Stimulated activated CD4-positive, alpha-beta T cell treated with anti-CD3 and anti-CD28 coated beads, Interleukin-12 subunit alpha, Interleukin-12 subunit beta, amount 100 ng/mL, for 48 hours (primary cell): ENCODE results near the gene EYS.
"Not testable (repeated sequence)": the region's sequence is repeated elsewhere in the genome, so short reads cannot be mapped to it uniquely, and the experiment has no call there.

Source experiments
- DNase-seq, 3 donors: peaks; one replicate each; pipeline ENCODE4 v3.0.0-alpha.2; 2020; ENCODE audit warnings: low read depth in 2 of 3, low spot score in 1 of 3

EYS gene

GRCh38 chr6:64084185-64084663, 1622.8 kb downstream of the EYS start:
- no peak for DNase-seq

GRCh38 chr6:64083261-64083660, 1623.8 kb downstream of the EYS start:
- no peak for DNase-seq

- no peak for DNase-seq
Observed at GRCh38 chr6:64081453-64081852, 1625.6 kb downstream of the EYS start.

- DNase-seq: no peak
Observed at GRCh38 chr6:64074981-64075380, 1632.0 kb downstream of the EYS start.

DNA sequence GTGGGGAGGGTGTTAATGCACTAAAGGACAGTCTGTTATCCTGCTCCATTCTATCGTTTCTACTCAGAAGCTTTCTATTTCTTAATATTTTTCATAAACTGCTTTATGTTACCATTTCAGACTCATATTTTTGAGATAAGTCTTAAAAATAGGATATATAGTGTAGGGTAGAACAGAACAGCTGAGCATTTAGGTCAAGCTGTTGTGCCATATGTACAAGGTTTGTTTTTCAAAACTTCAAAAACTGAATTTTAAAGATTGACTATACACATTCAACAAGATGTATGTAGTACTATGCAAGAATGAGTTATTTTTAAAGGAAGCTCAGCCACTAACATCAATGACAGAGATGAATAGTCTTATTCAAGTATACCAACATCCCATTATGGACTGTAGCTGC, 1634.3 kb downstream of the EYS start:
- DNase-seq: no peak

DNA sequence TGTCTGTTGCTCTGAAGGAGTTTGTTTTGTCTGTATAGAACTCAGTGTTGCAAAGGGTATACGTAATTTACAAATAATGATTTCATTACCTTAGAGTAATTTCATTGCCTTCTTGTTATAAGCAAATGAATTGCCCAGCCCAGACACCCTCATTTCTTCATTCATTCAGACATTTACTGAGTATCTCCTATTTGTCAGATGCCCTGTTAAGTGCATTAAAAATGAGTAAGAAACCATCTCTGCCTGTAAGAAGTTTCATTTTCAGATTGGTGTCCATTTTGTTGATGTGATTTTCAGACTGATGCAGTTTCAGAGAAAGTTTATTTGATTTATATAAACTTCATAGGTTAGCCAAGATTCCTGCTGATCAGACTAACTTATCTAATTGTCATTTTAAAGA, 1642.1 kb downstream of the EYS start:
- no peak for DNase-seq

DNA sequence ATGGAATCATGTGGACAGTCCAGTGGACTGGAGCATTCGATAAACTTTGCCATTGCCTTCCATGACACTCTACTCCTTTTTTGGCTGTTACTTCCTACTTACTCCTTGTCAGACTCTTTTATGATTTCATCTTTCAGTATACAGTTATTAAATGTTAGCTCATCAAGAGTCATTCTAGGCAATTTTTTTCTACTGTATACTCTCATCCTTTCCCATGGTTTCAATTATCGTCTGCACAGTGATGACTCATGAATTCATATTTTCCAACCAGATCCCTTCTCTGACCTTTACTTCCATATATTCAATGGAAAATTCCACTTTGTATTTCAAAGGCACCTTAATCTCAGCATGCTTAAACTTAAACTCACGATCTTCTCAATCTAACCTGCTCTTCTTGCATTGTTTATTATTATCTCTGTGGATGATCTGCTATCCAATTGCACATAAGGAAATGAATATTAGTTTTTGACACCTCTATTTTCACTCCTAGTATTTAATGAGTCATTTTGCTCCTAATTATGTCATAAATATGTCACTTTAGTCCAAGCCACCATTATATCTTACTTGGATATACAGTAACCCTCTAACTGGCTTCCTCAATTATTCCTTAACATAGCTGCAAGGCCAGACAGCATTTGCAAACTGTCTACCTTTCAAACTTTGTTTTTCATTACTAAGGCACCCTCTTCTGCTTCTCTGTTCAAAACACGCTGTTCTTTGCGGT, 1643.9 kb downstream of the EYS start:
- no peak for DNase-seq

GRCh38 chr6:64054861-64055260, 1652.2 kb downstream of the EYS start:
- DNase-seq: no peak

DNA sequence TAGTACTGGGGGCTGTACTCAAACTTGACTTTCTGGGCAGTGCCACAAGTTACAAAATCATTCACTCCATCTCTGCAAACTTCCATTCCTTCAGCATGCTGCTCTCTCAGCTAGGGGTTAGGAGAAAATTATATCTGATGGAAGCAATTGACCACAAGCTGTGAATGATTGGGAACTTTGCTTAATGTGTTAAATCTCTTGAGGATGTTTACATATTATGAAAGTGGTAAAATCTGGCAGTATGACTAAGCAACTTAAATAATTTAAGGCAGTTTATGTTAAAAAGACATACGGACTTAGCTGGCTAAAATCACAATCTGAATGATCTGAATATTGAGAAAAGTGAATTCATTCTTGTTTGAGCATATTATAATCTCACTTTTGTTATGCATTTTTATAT, 1656.4 kb downstream of the EYS start:
- no peak for DNase-seq

- no peak for DNase-seq
Observed at GRCh38 chr6:64049736-64050135, 1657.3 kb downstream of the EYS start.

DNA sequence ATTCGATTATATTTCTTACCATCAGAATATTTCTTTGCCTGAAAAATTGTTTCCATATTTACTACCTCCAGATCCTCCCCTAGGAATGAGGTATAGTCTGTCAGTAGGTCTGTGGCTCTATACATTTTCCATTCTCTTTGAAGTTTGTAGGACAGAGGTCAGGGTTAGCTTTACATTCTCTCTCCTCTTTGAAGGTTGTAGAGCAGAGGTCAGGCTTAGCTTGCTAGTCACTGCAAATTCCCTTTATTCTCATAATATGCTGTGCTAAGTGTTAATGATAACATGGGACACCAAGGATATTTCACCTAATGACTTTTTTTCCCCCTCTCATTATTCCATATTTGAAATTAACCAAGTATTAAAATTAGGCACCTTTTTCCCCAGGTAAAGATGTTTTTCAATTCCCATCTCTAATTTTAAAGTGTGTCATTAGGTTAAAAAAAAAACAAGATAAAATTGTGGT, 1660.2 kb downstream of the EYS start:
- DNase-seq: no peak

DNA sequence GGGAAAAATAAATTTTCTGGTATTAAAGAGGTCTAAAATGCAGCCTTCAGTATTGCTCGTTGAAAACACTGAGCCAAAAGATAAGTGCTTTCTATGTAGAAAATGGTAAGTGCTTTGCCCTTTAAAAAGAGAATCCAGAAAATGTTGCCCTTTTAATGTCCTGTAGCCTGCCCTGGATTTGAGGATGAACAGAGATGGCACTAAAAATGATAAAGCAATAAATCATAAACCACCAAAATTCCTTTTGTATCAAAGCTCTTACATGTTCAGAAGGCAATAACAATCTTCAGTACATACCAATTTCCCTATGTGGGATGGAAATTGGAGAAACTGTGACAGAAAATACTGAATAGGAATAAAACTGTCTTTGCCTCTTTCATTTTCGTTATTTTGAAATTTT, 1665.7 kb downstream of the EYS start:
- DNase-seq: no peak

DNA sequence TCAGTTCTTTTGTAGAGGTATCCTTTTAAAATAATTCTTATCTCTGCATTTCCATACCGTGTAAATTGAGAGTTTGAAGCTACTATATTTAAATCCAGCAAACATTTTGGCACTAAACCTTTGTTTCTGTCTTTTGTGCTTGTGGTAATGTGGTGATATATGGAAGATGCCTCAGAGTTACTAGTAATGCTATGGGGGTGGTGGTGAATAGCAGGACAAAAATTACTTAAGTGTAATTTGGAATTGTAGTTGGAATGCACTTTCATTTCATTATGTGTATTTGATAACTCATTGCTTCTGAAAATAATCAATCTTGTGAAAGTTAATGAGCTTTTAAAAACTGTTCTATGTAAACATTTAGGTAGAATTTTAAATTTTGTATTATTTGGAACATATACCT, 1666.9 kb downstream of the EYS start:
- DNase-seq: no peak

- DNase-seq: no peak
Observed at GRCh38 chr6:64037427-64037826, 1669.6 kb downstream of the EYS start.

DNA sequence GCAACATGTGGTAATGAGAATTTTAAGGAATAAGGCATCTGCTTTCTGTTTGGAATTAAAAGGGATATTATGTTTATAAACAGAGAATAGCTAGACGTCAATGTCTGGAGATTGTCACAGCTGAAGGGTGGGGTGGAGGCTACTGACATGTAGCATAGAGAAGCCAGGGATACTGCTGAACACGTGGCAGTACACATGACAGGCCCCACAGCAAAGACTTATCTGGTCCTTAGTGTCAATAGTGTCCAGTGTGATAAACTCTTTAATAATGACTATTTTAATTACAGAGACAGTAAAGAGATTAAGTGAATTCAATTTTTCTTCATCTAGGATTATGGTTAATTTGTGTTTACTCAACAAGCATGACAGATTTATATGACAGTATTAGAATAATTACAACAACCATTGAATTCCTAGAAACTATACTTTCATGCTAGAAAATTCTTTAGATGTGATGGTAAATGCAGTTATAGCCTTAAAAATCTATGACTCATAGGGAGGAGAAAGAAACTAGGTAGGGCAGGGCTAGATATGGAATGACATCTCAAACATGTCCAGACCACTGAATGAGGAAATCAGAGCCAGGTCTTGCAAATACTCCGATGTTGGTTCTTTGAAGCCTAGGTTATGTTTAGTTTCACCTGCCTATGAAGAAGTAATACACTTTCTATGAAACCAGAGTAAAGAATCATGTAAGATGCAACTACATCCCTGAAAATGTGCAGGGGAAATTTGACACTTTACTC, 1671.9 kb downstream of the EYS start:
- no peak for DNase-seq

GRCh38 chr6:64034291-64034690, 1672.7 kb downstream of the EYS start:
- DNase-seq: no peak

- DNase-seq: not testable (repeated sequence)
Observed at GRCh38 chr6:64030950-64031618, 1675.9 kb downstream of the EYS start.

DNA sequence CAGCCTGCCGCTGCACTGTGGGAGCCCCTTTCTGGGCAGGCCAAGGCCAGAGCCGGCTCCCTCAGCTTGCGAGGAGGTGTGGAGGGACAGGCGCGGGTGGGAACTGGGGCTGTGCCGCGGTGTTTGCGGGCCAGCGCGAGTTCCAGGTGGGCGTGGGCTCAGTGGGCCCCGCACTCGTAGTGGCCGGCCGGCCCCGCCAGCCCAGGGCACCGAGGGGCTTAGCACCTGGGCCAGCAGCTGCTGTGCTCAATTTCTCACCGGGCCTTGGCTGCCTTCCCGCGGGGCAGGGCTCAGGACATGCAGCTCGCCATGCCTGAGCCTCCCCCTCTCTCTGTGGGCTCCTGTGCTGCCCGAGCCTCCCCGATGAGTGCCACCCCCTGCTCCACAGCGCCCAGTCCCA, 1683.3 kb downstream of the EYS start:
- DNase-seq: no peak

GRCh38 chr6:64014595-64014994, 1692.4 kb downstream of the EYS start:
- DNase-seq: no peak

- no peak for DNase-seq
Observed at GRCh38 chr6:64013011-64013410, 1694.0 kb downstream of the EYS start.

DNA sequence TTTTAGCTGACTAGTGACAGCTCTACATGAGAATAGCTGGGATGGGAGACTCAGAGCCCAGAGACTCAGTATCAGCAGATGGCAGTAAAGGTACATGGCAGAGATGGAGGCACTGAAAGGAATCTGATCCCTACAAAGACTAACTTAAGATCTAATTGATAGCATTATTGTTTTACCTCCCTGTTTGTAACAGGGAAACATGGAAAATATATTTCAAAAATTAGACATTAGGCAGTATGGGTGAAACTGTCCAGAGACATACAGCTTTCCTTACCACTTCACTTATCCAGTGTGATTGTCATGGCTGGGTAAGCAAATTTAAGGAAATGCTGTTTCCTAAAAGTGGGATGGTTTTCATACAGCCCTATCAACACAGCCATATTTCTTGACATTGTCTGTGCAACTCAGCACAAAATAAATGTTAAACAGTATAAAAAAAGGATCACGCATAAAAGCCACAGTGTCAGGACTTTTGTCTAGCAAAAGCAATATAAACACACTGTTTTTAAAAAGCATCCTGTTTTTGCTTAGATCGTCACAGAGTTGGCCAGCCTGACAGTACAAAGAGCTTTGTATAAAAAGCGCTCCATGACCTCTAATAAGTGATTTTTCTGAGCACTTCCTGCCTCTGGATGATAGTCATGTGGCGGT, 1694.5 kb downstream of the EYS start:
- DNase-seq: no peak

DNA sequence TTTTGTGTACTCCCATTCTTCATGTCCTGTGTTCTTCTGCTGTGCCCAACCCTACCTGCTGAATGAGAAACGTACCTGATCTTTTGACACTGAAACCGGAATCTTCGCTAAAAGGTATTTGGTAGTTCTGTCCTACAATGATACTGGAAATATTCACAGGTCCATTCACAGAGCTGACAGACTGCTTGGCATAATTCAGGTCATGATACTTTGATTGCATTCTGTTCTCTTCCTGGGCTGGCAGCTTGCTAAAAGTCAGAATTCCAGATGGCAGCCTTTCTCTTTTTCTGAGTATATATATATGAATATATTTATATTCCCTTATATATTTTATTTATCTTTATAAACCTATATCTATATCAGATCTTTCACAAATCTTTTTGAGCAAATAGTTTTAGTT, 1696.4 kb downstream of the EYS start:
- DNase-seq: no peak
